Kidney capillary endothelial cell (primary cell): Measurements from ENCODE around the gene CALN1.
"Not testable (repeated sequence)": the region's sequence is repeated elsewhere in the genome, so short reads cannot be mapped to it uniquely, and the experiment has no call there.

Experiments used
- DNase-seq: peaks from one replicate; pipeline ENCODE4 v3.0.0-alpha.2; 2018; ENCODE audit warnings: low spot score

The CALN1 gene

DNA sequence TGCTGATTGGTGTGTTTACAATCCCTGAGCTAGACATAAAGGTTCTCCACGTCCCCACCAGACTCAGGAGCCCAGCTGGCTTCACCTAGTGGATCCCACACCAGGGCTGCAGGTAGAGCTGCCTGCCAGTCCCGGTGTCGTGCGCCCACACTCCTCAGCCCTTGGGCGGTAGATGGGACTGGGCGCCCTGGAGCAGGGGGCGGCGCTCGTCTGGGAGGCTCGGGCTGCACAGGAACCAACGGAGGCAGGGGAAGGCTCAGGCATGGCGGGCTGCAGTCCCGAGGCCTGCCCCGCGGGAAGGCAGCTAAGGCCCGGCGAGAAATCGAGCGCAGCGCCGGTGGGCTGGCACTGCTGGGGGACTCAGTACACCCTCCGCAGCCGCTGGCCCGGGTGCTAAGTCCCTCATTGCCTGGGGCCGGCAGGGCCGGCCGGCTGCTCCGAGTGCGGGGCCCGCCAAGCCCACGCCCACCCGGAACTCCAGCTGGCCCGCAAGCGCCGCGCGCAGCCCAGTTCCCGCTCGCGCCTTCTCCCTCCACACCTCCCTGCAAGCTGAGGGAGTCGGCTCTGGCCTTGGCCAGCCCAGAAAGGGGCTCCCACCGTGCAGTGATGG is 674.1 kb downstream of the CALN1 start:
- DNase-seq = not testable (repeated sequence)

DNA sequence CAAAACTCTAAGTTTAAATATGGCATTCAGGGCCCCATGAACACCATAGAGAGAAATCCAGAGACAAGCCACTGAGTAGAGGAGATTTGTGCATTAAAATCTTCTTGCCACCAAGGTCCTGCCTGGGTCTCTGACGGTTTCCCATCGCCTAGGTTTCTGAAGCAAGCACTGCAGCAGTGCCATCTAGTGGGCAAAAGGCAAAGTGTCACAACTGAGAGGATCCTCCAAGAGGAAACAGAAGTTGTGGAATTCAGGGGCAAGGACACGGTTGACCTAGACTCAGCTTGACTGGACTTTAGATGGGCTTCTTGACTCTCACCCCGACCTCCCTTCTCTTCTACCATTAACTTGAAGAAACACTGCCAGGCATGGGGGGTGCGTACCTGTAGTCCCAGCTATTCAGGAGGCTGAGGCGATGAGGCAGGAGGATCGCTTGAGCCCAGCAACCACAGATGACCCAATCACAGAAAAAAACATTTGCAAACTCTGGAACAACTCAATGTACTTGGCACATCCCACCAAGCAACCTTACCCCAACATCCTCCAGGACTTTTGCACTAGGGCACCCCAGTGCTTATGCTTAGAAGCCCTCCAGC is 676.1 kb downstream of the CALN1 start:
- peak; percentile 52 for DNase-seq

DNA sequence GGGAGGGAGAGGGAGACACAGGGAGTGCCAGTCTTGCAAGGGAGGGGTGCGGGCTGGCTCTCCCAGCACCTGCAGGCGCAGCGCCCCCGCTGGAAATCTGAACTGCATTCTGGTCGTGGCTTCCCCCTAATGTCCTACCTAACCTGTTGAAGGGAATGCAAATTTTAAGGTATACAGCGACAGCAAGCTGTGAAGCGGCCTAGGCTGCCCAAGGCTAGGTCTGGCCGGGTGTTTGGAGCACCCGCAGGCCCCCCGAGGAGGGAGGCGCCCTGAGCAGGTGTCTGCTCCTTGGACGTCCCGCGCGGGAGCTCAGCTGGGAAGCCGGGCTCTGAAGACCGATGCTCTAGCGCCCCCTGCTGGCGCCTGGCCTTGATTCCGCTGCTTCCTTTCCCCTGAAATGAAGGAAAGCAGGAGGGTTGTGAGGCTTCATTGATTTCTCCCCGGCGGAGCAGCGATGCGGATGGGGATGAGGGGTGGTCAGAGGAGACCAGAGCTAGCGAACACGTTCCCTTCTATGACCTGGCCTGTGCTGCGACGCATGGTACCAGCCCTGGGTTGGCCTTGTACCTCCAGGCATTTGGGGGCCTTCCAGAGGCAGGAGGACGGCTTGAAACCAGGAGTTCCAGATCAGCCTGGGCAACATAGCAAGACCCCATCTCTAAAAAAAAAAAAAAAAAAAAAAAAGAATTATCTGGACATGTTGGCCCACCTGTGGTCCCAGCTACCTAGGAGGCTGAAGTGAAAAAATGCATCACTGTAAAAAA is 678.8 kb downstream of the CALN1 start:
- peak; percentile 69 for DNase-seq

DNA sequence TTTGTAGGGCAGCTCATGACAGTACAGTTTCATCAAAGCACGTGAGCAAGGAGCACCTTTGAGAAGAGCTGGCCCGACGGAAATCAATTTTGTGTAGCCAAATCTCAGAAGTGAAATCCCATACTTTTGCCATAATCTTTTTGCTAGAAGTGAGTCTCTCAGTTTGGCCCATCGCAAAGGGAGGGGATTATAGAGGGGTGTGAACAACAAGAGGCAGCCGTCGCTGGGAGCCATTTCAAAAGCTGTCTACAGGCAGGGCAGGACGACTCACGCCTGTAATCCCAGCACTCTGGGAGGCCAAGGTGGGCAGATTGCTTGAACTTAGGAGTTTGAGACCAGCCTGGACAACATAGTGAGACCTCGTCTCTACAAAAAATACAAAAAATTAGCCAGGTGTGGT is 680.4 kb downstream of the CALN1 start:
- DNase-seq = no peak
